K562 (cell line): ENCODE data around the gene DHRS13. TPM values are rescaled to one million over a fixed set of nuclear protein-coding genes. Genes with fewer than 3 reads are reported as not detected.
A peak's percentile ranks its signal among the peaks of the same experiment; 100 is the strongest.

Experiments used
- GABPA ChIP-seq: fragments of 200-800 bp; sonication (Bioruptor generic); conservative IDR thresholded peaks from 2 replicates; pipeline ENCODE4 v1.6.1; 2016; ENCODE audit warnings: low read depth, missing genetic modification characterization, missing compliant biosample characterization
- KDM2B ChIP-seq: fragments of 250-450 bp; sonication (Bioruptor Pico); IDR thresholded peaks from 2 replicates; pipeline ENCODE4 v1.8.0; 2021; ENCODE audit warnings: mild to moderate bottlenecking, moderate library complexity
- MAFF ChIP-seq: IDR thresholded peaks from 2 replicates; pipeline ENCODE4 v1.6.1; 2012; ENCODE audit warnings: low read length, improper control_type of control experiment
- NR2F6 ChIP-seq: fragments of 450-650 bp; formaldehyde crosslinking; IDR thresholded peaks from 2 replicates; pipeline ENCODE4 v1.4.0; 2020; ENCODE audit warnings: mild to moderate bottlenecking
- RBM34 ChIP-seq: fragments of 200-400 bp; formaldehyde crosslinking; IDR thresholded peaks from 2 replicates; pipeline ENCODE4 v1.6.1; 2018; ENCODE audit warnings: low read length, borderline replicate concordance; ENCODE audit not compliant: insufficient read depth
- RFX1 ChIP-seq: fragments of 450-650 bp; IDR thresholded peaks from 2 replicates; pipeline ENCODE4 v1.6.1; 2016; ENCODE audit warnings: mild to moderate bottlenecking, moderate library complexity
- RUNX1 ChIP-seq: sonication (generic); IDR thresholded peaks from 2 replicates; pipeline ENCODE4 v1.6.1; 2016; ENCODE audit warnings: antibody characterized with exemption, low read depth
- SAP30 ChIP-seq: fragments of 200-600 bp; sonication (generic); IDR thresholded peaks from 2 replicates; pipeline ENCODE4 v1.6.1; 2012; ENCODE audit warnings: borderline replicate concordance, low read depth, mild to moderate bottlenecking, moderate library complexity, low read length, control low read depth, inconsistent platforms; ENCODE audit not compliant: insufficient read depth, poor library complexity, severe bottlenecking
- SMAD3 ChIP-seq: fragments of 450-650 bp; formaldehyde crosslinking; conservative IDR thresholded peaks from 2 replicates; pipeline ENCODE4 v1.4.0; 2020; ENCODE audit warnings: mild to moderate bottlenecking
- TAF7 ChIP-seq: fragments of 450-650 bp; IDR thresholded peaks from 2 replicates; pipeline ENCODE4 v1.6.1; 2016; ENCODE audit warnings: missing genetic modification characterization, missing compliant biosample characterization
- ZBTB40 ChIP-seq, 2 experiments: fragments of 450-650 bp in 1 of 2; sonication (generic) in 1 of 2; formaldehyde crosslinking in 1 of 2; IDR thresholded peaks; 2 replicates each; pipeline versions ENCODE4 v1.7.1 to v1.9.0; 2016 to 2022; ENCODE audit warnings: inconsistent platforms in 1 of 2, mild to moderate bottlenecking in 1 of 2, missing genetic modification reagents in 1 of 2
- ZNF512 ChIP-seq: IDR thresholded peaks from 2 replicates; pipeline ENCODE4 v1.6.1; 2016; ENCODE audit warnings: missing genetic modification characterization, missing compliant biosample characterization
- ZNF57 ChIP-seq: fragments of 450-650 bp; formaldehyde crosslinking; IDR thresholded peaks from 2 replicates; pipeline ENCODE4 v1.4.0; 2020; ENCODE audit warnings: mild to moderate bottlenecking, moderate library complexity
- polyA plus RNA-seq, 8 experiments: library from polyadenylated mRNA; depleted of rRNA in 4 of 8; stranded (reverse) in 5 of 8; unstranded in 3 of 8; fragments of >200 nt; fragmentation: Nextera tagmentation in 2 of 8; fragmentation: Illumina TruSeq in 1 of 8; extraction: Ambion mirVana in 2 of 8; extraction: Trizol in 1 of 8; gene quantifications; 2 replicates each; pipeline versions ENCODE4 v1.2.1 to v1.2.3, GENCODE V29; 2011 to 2014; ENCODE audit warnings: inconsistent platforms in 1 of 8, missing spikeins in 1 of 8
- total RNA-seq, 7 experiments: library from RNA; depleted of rRNA in 6 of 7; stranded (reverse); fragments of >200 nt in 6 of 7; fragmentation: Illumina TruSeq in 2 of 7; extraction: Trizol in 2 of 7; gene quantifications; 2 replicates each; pipeline versions ENCODE4 v1.2.1 to v1.2.3, GENCODE V29; 2011 to 2021; ENCODE audit warnings: low replicate concordance in 1 of 7

DHRS13 gene
- total and polyA plus RNA-seq, 9 of the 15 experiments (the other 6 are each of a cell fraction or from before 2014, with no cell fraction given) = 0.32 to 52.3 (median 34.3) TPM; not detected in 1

- TF ChIP-seq ZBTB40 (IDR thresholded peaks at IDR 0.05) (no peak), ZBTB40 (CRISPR knock-in tag; IDR thresholded peaks at IDR 0.05) (no peak), KDM2B (peak; percentile 13; the same call in 1 of the 2 replicates), RBM34 (no peak), TAF7 (tag) (no peak), MAFF (no peak), SAP30 (peak; percentile 55), ZNF57 (CRISPR knock-in tag) (0 out of 2 replicates have a peak, but pooled peaks have one; percentile 9), ZNF512 (no peak), RUNX1 (no peak), NR2F6 (CRISPR knock-in tag) (no peak), SMAD3 (CRISPR knock-in tag) (no peak), RFX1 (no peak), GABPA (tag) (no peak)
These were observed 47.3 kb upstream of the DHRS13 start (continued) for GRCh38 chr17:28950017-28950751.
